ENCODE results near the gene TBL2.
"Not testable (repeated sequence)": the region's sequence is repeated elsewhere in the genome, so short reads cannot be mapped to it uniquely, and the experiment has no call there.

The TBL2 gene

DNA sequence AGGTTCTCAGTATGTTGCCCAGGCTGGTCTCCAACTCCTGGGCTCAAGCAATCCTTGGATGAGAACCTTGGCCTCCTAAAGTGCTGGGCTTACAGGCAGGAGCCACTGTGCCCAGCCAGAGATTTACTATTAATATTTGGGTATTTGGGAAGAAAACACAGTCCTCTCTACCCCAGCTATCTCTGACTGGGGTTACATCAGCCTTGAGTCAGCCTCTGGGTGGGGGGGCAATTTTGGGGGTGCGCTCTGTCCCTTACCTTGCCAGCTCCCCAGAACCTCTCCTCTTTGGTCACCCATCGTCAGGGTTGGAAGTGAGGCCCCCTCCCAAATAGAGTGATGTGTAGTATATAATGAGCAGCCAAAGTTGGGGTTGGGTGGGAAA is 44.1 kb upstream of the TBL2 start:
- H3K27ac ChIP-seq (ENCODE audit: low read length) = no peak overlapping the region
- H3K27me3 ChIP-seq (ENCODE audit: insufficient read depth, low read length, poor library complexity) = peaks cover 6% of the 10 kb centered on the region
- H3K4me3 ChIP-seq (ENCODE audit: low read depth in 1 of 2, low read length in 2 of 2) = no peak overlapping the region
- H3K79me2 ChIP-seq (ENCODE audit: insufficient read depth, low read length) = no peaks in the 10 kb centered on the region
- H4K20me1 ChIP-seq (ENCODE audit: insufficient read depth, low read length) = no peaks in the 10 kb centered on the region
- TF ChIP-seq EZH2 (IDR thresholded peaks at IDR 0.05; ENCODE audit: borderline replicate concordance, low read depth, low read length, severe bottlenecking) = no peak
- TF ChIP-seq, protein P1, sequence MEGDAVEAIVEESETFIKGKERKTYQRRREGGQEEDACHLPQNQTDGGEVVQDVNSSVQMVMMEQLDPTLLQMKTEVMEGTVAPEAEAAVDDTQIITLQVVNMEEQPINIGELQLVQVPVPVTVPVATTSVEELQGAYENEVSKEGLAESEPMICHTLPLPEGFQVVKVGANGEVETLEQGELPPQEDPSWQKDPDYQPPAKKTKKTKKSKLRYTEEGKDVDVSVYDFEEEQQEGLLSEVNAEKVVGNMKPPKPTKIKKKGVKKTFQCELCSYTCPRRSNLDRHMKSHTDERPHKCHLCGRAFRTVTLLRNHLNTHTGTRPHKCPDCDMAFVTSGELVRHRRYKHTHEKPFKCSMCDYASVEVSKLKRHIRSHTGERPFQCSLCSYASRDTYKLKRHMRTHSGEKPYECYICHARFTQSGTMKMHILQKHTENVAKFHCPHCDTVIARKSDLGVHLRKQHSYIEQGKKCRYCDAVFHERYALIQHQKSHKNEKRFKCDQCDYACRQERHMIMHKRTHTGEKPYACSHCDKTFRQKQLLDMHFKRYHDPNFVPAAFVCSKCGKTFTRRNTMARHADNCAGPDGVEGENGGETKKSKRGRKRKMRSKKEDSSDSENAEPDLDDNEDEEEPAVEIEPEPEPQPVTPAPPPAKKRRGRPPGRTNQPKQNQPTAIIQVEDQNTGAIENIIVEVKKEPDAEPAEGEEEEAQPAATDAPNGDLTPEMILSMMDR (IDR thresholded peaks at IDR 0.05; ENCODE audit: borderline replicate concordance, extremely low read depth, low read length, poor library complexity, severe bottlenecking) = no peak
- H3K4me2 ChIP-seq (ENCODE audit: insufficient read depth, low read length) = no peak overlapping the region
- H3K9me3 ChIP-seq (ENCODE audit: insufficient read depth, low read length, severe bottlenecking) = no peaks in the 10 kb centered on the region
- DNase-seq (no peak), ATAC-seq (ENCODE audit: insufficient read depth, low read depth) (no peak)
- no peaks in the 10 kb centered on the region for H3K4me1 ChIP-seq (ENCODE audit: insufficient read depth, low read length)
- H3K36me3 ChIP-seq (ENCODE audit: insufficient read depth, low read length) = no peaks in the 10 kb centered on the region
- H2AFZ ChIP-seq (ENCODE audit: low read depth, low read length) = no peak overlapping the region
- H3K9ac ChIP-seq (ENCODE audit: low read depth, low read length) = no peak overlapping the region

DNA sequence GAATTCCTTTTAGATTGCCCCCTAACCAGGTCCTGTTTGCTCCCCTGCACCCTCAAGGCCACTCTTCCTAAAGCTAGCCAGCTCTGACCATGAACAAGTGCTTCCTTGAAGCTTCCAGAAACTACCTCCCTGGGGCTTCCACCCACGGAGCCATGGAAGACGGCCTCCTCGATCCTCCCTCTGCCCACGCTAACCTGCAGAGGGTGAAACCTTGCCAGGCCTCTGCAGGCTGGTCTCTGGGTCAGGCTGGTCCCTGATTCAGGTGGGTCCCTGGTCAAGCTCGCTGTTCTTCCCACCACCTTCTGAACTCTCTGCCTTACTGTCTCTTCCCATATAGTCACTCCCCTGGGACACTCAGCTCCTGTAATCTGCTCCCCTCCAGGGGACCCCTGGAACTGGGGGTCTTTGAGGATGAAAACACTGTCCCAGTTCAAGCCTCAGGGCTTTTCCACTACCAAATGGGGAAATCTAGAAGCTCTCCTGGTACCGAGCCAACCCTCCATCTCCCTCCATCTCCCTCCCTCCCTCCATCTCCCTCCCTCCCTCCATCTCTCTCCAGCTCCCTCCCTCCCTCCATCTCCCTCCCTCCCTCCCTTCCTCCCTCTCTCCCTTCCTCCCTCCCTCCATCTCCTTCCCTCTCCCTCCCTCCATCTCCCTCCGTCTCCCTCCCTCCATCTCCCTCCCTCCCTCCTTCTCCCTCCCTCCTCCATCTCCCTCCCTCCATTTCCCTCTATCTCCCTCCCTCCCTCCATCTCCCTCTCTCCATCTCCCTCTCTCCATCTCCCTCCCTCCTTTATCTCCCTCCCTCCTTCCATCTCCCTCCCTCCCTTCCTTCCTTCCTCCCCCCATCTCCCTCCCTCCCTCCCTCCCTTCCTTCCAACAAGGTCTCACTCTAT is 43.0 kb upstream of the TBL2 start:
- H3K79me2 ChIP-seq (ENCODE audit: insufficient read depth, low read length) = no peaks in the 10 kb centered on the region
- no peak overlapping the region for H3K27ac ChIP-seq (ENCODE audit: low read length)
- no peak overlapping the region for H3K4me2 ChIP-seq (ENCODE audit: insufficient read depth, low read length)
- no peaks in the 10 kb centered on the region for H3K4me1 ChIP-seq (ENCODE audit: insufficient read depth, low read length)
- no peaks in the 10 kb centered on the region for H3K9me3 ChIP-seq (ENCODE audit: insufficient read depth, low read length, severe bottlenecking)
- no peak overlapping the region for H3K4me3 ChIP-seq (ENCODE audit: low read depth in 1 of 2, low read length in 2 of 2)
- H3K9ac ChIP-seq (ENCODE audit: low read depth, low read length) = no peak overlapping the region
- ATAC-seq (ENCODE audit: insufficient read depth, low read depth) (no peak), DNase-seq (no peak)
- no peaks in the 10 kb centered on the region for H3K36me3 ChIP-seq (ENCODE audit: insufficient read depth, low read length)
- TF ChIP-seq, protein P1 (IDR thresholded peaks at IDR 0.05; ENCODE audit: borderline replicate concordance, extremely low read depth, low read length, poor library complexity, severe bottlenecking) = no peak
- no peak for TF ChIP-seq EZH2 (IDR thresholded peaks at IDR 0.05; ENCODE audit: borderline replicate concordance, low read depth, low read length, severe bottlenecking)
- H4K20me1 ChIP-seq (ENCODE audit: insufficient read depth, low read length) = no peaks in the 10 kb centered on the region
- peaks cover 6% of the 10 kb centered on the region for H3K27me3 ChIP-seq (ENCODE audit: insufficient read depth, low read length, poor library complexity)
- no peak overlapping the region for H2AFZ ChIP-seq (ENCODE audit: low read depth, low read length)

GRCh38 chr7:73619394-73619793 is 41.0 kb upstream of the TBL2 start:
- not testable (repeated sequence) for DNase-seq; H3K9ac ChIP-seq (ENCODE audit: low read depth, low read length); H3K4me2 ChIP-seq (ENCODE audit: insufficient read depth, low read length); H3K27ac ChIP-seq (ENCODE audit: low read length); H3K36me3 ChIP-seq (ENCODE audit: insufficient read depth, low read length); H3K4me3 ChIP-seq (ENCODE audit: low read depth in 1 of 2, low read length in 2 of 2); H3K4me1 ChIP-seq (ENCODE audit: insufficient read depth, low read length); H3K79me2 ChIP-seq (ENCODE audit: insufficient read depth, low read length); H2AFZ ChIP-seq (ENCODE audit: low read depth, low read length); ATAC-seq (ENCODE audit: insufficient read depth, low read depth); H3K9me3 ChIP-seq (ENCODE audit: insufficient read depth, low read length, severe bottlenecking); H4K20me1 ChIP-seq (ENCODE audit: insufficient read depth, low read length); H3K27me3 ChIP-seq (ENCODE audit: insufficient read depth, low read length, poor library complexity)

GRCh38 chr7:73618538-73618937 is 40.2 kb upstream of the TBL2 start:
- Histone ChIP-seq H2AFZ (ENCODE audit: low read depth, low read length) (no peak overlapping the region), H3K27me3 (ENCODE audit: insufficient read depth, low read length, poor library complexity) (peaks cover 8% of the 10 kb centered on the region), H3K27ac (ENCODE audit: low read length) (no peak overlapping the region), H3K9ac (ENCODE audit: low read depth, low read length) (no peak overlapping the region), H3K4me2 (ENCODE audit: insufficient read depth, low read length) (no peak overlapping the region), H3K4me3 (ENCODE audit: low read depth in 1 of 2, low read length in 2 of 2) (no peak overlapping the region), H3K4me1 (ENCODE audit: insufficient read depth, low read length) (no peaks in the 10 kb centered on the region), H3K36me3 (ENCODE audit: insufficient read depth, low read length) (no peaks in the 10 kb centered on the region), H3K9me3 (ENCODE audit: insufficient read depth, low read length, severe bottlenecking) (no peaks in the 10 kb centered on the region), H3K79me2 (ENCODE audit: insufficient read depth, low read length) (no peaks in the 10 kb centered on the region), H4K20me1 (ENCODE audit: insufficient read depth, low read length) (no peaks in the 10 kb centered on the region)
- DNase-seq = no peak
- ATAC-seq (ENCODE audit: insufficient read depth, low read depth) = no peak
- no peak for TF ChIP-seq EZH2 (IDR thresholded peaks at IDR 0.05; ENCODE audit: borderline replicate concordance, low read depth, low read length, severe bottlenecking)
- TF ChIP-seq, protein P1 (IDR thresholded peaks at IDR 0.05; ENCODE audit: borderline replicate concordance, extremely low read depth, low read length, poor library complexity, severe bottlenecking) = no peak

DNA sequence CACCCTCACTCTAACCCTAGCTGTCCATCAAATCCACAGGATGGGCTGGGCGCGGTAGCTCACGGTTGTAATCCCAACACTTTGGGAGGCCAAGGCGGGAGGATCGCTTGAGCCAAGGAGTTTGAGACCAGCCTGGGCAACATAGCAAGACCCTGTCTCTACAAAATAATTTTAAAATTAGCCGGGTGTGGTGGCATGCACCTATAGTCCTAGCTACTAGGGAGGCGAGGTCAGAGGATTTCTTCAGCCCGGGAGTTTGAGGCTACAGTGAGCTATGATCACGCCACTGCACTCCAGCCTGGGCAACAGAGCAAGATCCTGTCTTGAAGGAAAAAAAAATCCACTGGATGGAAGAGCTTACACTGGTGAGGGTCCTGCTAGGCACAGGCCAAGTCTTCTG is 39.1 kb upstream of the TBL2 start:
- not testable (repeated sequence) for H3K4me1 ChIP-seq (ENCODE audit: insufficient read depth, low read length); H3K4me2 ChIP-seq (ENCODE audit: insufficient read depth, low read length); H3K36me3 ChIP-seq (ENCODE audit: insufficient read depth, low read length); H3K27me3 ChIP-seq (ENCODE audit: insufficient read depth, low read length, poor library complexity); ATAC-seq (ENCODE audit: insufficient read depth, low read depth); H3K4me3 ChIP-seq (ENCODE audit: low read depth in 1 of 2, low read length in 2 of 2); H3K79me2 ChIP-seq (ENCODE audit: insufficient read depth, low read length); H3K27ac ChIP-seq (ENCODE audit: low read length); DNase-seq; H3K9me3 ChIP-seq (ENCODE audit: insufficient read depth, low read length, severe bottlenecking); H4K20me1 ChIP-seq (ENCODE audit: insufficient read depth, low read length); H3K9ac ChIP-seq (ENCODE audit: low read depth, low read length); H2AFZ ChIP-seq (ENCODE audit: low read depth, low read length)

All from DND-41 (cell line).